Embryonic facial prominence (tissue), 1 donor: ENCODE measurements around the gene FILIP1L.

Source experiments
- DNase-seq: peaks from one replicate; pipeline ENCODE4 v3.0.0-alpha.2; 2016; ENCODE audit errors: extremely low spot score

The FILIP1L gene

GRCh38 chr3:99867594-99868310 lies 246.5 kb downstream of the FILIP1L start:
- no peak for DNase-seq

GRCh38 chr3:99866261-99866761 lies 248.0 kb downstream of the FILIP1L start:
- no peak for DNase-seq

- no peak for DNase-seq
Measured at GRCh38 chr3:99865321-99865720, 249.0 kb downstream of the FILIP1L start.

GRCh38 chr3:99864289-99864688 lies 250.0 kb downstream of the FILIP1L start:
- no peak for DNase-seq

- DNase-seq, result no peak
Measured at GRCh38 chr3:99863588-99863987, 250.7 kb downstream of the FILIP1L start.

- DNase-seq, result no peak
Measured at GRCh38 chr3:99863002-99863401, 251.3 kb downstream of the FILIP1L start.

GRCh38 chr3:99862208-99862607 lies 252.1 kb downstream of the FILIP1L start:
- no peak for DNase-seq

- no peak for DNase-seq
Measured at GRCh38 chr3:99861216-99861615, 253.1 kb downstream of the FILIP1L start.

- DNase-seq, result no peak
Measured at GRCh38 chr3:99859825-99860224, 254.5 kb downstream of the FILIP1L start.

GRCh38 chr3:99858469-99858868 lies 255.8 kb downstream of the FILIP1L start:
- DNase-seq, result no peak

- no peak for DNase-seq
Measured at GRCh38 chr3:99857278-99857677, 257.0 kb downstream of the FILIP1L start.

GRCh38 chr3:99856437-99857220 lies 257.7 kb downstream of the FILIP1L start:
- DNase-seq, result no peak

- no peak for DNase-seq
Measured at GRCh38 chr3:99855900-99856299, 258.4 kb downstream of the FILIP1L start.

GRCh38 chr3:99854756-99855298 lies 259.5 kb downstream of the FILIP1L start:
- no peak for DNase-seq

- DNase-seq, result no peak
Measured at GRCh38 chr3:99852851-99853250, 261.4 kb downstream of the FILIP1L start.

- no peak for DNase-seq
Measured at GRCh38 chr3:99851955-99852354, 262.3 kb downstream of the FILIP1L start.

GRCh38 chr3:99850608-99851007 lies 263.7 kb downstream of the FILIP1L start:
- no peak for DNase-seq

- no peak for DNase-seq
Measured at GRCh38 chr3:99848433-99848832, 265.9 kb downstream of the FILIP1L start.

- no peak for DNase-seq
Measured at GRCh38 chr3:99846477-99847160, 267.7 kb downstream of the FILIP1L start.

GRCh38 chr3:99845999-99846398 lies 268.3 kb downstream of the FILIP1L start:
- no peak for DNase-seq

- no peak for DNase-seq
Measured at GRCh38 chr3:99845331-99845730, 269.0 kb downstream of the FILIP1L start.

- no peak for DNase-seq
Measured at GRCh38 chr3:99843590-99844258, 270.6 kb downstream of the FILIP1L start.
